Measurements from ENCODE around the gene FBXO39.

Gene FBXO39

DNA sequence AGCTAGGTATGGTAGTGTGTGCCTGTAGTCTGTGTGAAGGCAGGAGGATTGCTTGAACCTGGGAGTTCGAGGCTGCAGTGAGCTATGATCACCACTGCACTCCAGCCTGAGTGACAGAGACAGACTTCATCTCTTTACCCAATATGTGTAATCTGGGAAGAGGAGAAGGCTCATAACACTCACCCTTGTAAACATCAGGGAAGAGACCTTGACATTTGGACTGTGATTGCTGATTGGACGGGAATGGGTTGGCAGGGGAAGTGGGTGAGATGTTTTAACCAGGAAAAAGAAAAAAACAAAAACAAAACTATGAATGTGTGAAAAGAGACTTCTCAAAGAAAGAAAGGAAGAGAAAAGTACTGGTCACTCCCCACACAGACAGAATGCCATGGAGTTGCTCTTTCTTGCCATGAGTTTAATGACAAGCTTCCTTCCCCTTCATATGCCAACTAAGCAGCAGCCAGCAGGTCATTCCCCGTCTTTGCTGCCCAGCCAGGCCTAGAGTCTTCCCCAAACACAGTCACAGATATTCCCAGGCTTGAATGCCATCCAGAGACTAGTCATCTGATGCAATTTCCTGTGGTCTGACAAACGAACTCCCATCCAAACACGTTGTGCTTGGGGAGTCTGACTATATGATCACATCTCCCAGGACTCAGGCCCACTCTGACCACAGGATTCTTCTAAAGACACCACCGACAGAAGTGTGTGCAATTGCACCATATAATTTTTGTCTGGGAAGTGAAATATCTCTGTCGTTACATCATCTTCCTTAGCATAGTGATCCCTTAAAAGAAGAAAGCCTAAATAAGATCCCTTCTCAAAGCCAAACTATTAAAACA is 23.7 kb upstream of the FBXO39 start:
- H3K27me3 ChIP-seq (ENCODE audit: insufficient read depth, low read length, poor library complexity): no peaks in the 10 kb centered on the region
- H3K9ac ChIP-seq (ENCODE audit: low read length): no peak overlapping the region
- H3K18ac ChIP-seq (ENCODE audit: low read length): no peak overlapping the region
- no peak overlapping the region for H3K23ac ChIP-seq (ENCODE audit: low read length)
- no peak overlapping the region for H2BK120ac ChIP-seq (ENCODE audit: low read depth, low read length)
- H3K56ac ChIP-seq (ENCODE audit: low read length): peak overlapping the region; percentile 49
- H2AK5ac ChIP-seq (ENCODE audit: low read length): no peak overlapping the region
- peaks cover 2% of the 10 kb centered on the region for H3K4me1 ChIP-seq (ENCODE audit: control insufficient read depth, low read depth, low read length)
- H3K27ac ChIP-seq (ENCODE audit: low read depth, low read length): no peak overlapping the region
- DNase-seq: peak; percentile 36
- no peak overlapping the region for H2BK5ac ChIP-seq (ENCODE audit: low read length)
- no peak overlapping the region for H4K5ac ChIP-seq (ENCODE audit: low read length)
- no peak overlapping the region for H3K4ac ChIP-seq (ENCODE audit: low read depth, low read length)
- H3K36me3 ChIP-seq (ENCODE audit: control insufficient read depth, insufficient read depth, low read length): no peaks in the 10 kb centered on the region
- H3K79me1 ChIP-seq (ENCODE audit: low read length): no peaks in the 10 kb centered on the region
- no peak overlapping the region for H3K4me2 ChIP-seq (ENCODE audit: low read length)
- no peak overlapping the region for H4K8ac ChIP-seq (ENCODE audit: low read depth, low read length)
- WGBS (ENCODE audit: extremely low coverage, insufficient coverage, low lambda C conversion rate): no CpG with 5 or more reads among the region's 7 CpGs
- no peak overlapping the region for H3K4me3 ChIP-seq (ENCODE audit: low read length)
- no peaks in the 10 kb centered on the region for H3K79me2 ChIP-seq (ENCODE audit: control insufficient read depth, insufficient read depth, low read length)
- no peak overlapping the region for H2BK15ac ChIP-seq (replicated peaks; ENCODE audit: low read depth)

DNA sequence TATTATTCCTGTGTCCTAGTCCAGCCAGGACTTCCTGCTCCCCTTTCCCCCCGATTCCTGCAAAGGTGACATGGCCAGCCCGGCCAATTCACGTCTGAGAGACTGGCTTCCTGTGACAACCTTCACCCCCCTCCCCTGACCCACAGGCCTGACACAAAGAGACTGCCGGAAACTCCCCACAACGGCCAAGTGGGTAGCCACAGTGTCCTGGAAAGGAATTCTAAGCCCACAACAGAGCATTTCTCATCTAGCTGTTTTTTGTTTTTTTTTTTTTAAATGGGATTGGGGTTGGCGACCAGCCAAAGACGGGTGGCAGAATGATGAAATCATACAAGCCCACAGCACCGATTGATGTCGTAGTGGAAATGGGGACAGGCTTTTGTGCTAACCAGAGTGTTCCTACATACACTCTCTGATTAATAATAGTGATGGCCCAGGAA is 23.0 kb upstream of the FBXO39 start:
- Histone ChIP-seq H3K23ac (ENCODE audit: low read length) (peak overlapping the region; percentile 19), H2BK120ac (ENCODE audit: low read depth, low read length) (no peak overlapping the region), H3K79me1 (ENCODE audit: low read length) (no peaks in the 10 kb centered on the region), H2AK5ac (ENCODE audit: low read length) (no peak overlapping the region), H4K8ac (ENCODE audit: low read depth, low read length) (no peak overlapping the region), H3K4me2 (ENCODE audit: low read length) (no peak overlapping the region), H3K4me1 (ENCODE audit: control insufficient read depth, low read depth, low read length) (peaks cover 2% of the 10 kb centered on the region), H3K27ac (ENCODE audit: low read depth, low read length) (no peak overlapping the region), H2BK15ac (replicated peaks; ENCODE audit: low read depth) (no peak overlapping the region), H3K18ac (ENCODE audit: low read length) (no peak overlapping the region), H4K5ac (ENCODE audit: low read length) (no peak overlapping the region), H3K36me3 (ENCODE audit: control insufficient read depth, insufficient read depth, low read length) (no peaks in the 10 kb centered on the region), H3K4ac (ENCODE audit: low read depth, low read length) (no peak overlapping the region), H3K79me2 (ENCODE audit: control insufficient read depth, insufficient read depth, low read length) (no peaks in the 10 kb centered on the region), H3K4me3 (ENCODE audit: low read length) (no peak overlapping the region), H3K56ac (ENCODE audit: low read length) (peak overlapping the region; percentile 27), H3K27me3 (ENCODE audit: insufficient read depth, low read length, poor library complexity) (no peaks in the 10 kb centered on the region), H3K9ac (ENCODE audit: low read length) (no peak overlapping the region), H2BK5ac (ENCODE audit: low read length) (no peak overlapping the region)
- peak; percentile 26 for DNase-seq
- WGBS (ENCODE audit: extremely low coverage, insufficient coverage, low lambda C conversion rate): no CpG with 5 or more reads among the region's 9 CpGs

DNA sequence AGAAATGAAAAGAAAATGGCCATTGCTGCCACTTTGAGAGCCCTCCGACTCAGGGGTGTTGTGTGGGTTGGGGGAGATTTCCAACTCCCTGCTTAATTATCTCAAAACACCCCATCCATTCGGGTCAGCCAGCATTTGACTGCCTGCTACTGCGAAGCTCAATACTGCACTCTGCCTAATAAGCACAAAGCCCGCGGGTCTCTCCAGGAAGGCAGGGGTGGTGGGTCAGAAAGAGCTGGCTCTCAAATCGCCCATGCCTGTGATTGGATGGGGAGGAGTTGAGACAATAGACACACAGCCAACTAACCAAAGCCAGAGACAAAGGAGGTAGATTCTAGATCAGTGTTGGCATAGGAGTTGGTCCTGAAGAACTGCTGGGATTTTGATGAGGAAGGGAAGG is 22.5 kb upstream of the FBXO39 start:
- Histone ChIP-seq H3K79me1 (ENCODE audit: low read length) (no peaks in the 10 kb centered on the region), H3K79me2 (ENCODE audit: control insufficient read depth, insufficient read depth, low read length) (no peaks in the 10 kb centered on the region), H4K5ac (ENCODE audit: low read length) (no peak overlapping the region), H2BK5ac (ENCODE audit: low read length) (no peak overlapping the region), H3K4me3 (ENCODE audit: low read length) (no peak overlapping the region), H3K56ac (ENCODE audit: low read length) (no peak overlapping the region), H4K8ac (ENCODE audit: low read depth, low read length) (no peak overlapping the region), H3K27ac (ENCODE audit: low read depth, low read length) (no peak overlapping the region), H3K4ac (ENCODE audit: low read depth, low read length) (no peak overlapping the region), H2BK15ac (replicated peaks; ENCODE audit: low read depth) (no peak overlapping the region), H3K36me3 (ENCODE audit: control insufficient read depth, insufficient read depth, low read length) (no peaks in the 10 kb centered on the region), H3K18ac (ENCODE audit: low read length) (no peak overlapping the region), H2AK5ac (ENCODE audit: low read length) (no peak overlapping the region), H3K4me2 (ENCODE audit: low read length) (no peak overlapping the region), H3K27me3 (ENCODE audit: insufficient read depth, low read length, poor library complexity) (no peaks in the 10 kb centered on the region), H3K23ac (ENCODE audit: low read length) (no peak overlapping the region), H3K9ac (ENCODE audit: low read length) (no peak overlapping the region), H3K4me1 (ENCODE audit: control insufficient read depth, low read depth, low read length) (peaks cover 2% of the 10 kb centered on the region), H2BK120ac (ENCODE audit: low read depth, low read length) (no peak overlapping the region)
- WGBS (ENCODE audit: extremely low coverage, insufficient coverage, low lambda C conversion rate): no CpG with 5 or more reads among the region's 6 CpGs
- DNase-seq: no peak

DNA sequence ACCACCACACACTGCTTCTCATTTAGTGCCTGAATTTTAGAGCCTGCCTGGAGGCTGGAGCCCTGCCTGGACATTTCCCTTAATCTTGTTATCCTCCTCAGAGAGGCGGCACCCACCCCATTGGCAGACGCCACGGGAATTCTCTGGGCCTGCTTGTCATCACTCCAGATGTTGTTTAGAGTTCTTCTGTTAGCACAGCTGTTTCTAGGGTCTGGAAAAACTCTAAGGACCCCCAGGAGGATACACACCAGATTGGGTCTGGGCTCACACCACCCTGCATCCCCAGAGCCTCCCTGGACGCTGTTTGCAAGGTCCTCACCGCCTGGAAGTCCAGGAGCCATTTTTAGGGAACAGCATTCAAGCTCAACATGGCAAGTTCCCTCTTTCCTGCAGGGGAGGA is 20.7 kb upstream of the FBXO39 start:
- Histone ChIP-seq H2AK5ac (ENCODE audit: low read length) (no peak overlapping the region), H3K79me2 (ENCODE audit: control insufficient read depth, insufficient read depth, low read length) (no peaks in the 10 kb centered on the region), H3K56ac (ENCODE audit: low read length) (no peak overlapping the region), H3K9ac (ENCODE audit: low read length) (no peak overlapping the region), H3K4me3 (ENCODE audit: low read length) (no peak overlapping the region), H3K18ac (ENCODE audit: low read length) (no peak overlapping the region), H3K4me1 (ENCODE audit: control insufficient read depth, low read depth, low read length) (peaks cover 2% of the 10 kb centered on the region), H3K79me1 (ENCODE audit: low read length) (no peaks in the 10 kb centered on the region), H4K8ac (ENCODE audit: low read depth, low read length) (no peak overlapping the region), H3K27ac (ENCODE audit: low read depth, low read length) (no peak overlapping the region), H2BK15ac (replicated peaks; ENCODE audit: low read depth) (no peak overlapping the region), H3K27me3 (ENCODE audit: insufficient read depth, low read length, poor library complexity) (no peaks in the 10 kb centered on the region), H3K4me2 (ENCODE audit: low read length) (no peak overlapping the region), H2BK5ac (ENCODE audit: low read length) (no peak overlapping the region), H3K4ac (ENCODE audit: low read depth, low read length) (no peak overlapping the region), H4K5ac (ENCODE audit: low read length) (no peak overlapping the region), H2BK120ac (ENCODE audit: low read depth, low read length) (no peak overlapping the region), H3K23ac (ENCODE audit: low read length) (no peak overlapping the region), H3K36me3 (ENCODE audit: control insufficient read depth, insufficient read depth, low read length) (no peaks in the 10 kb centered on the region)
- no CpG with 5 or more reads among the region's 5 CpGs for WGBS (ENCODE audit: extremely low coverage, insufficient coverage, low lambda C conversion rate)
- no peak for DNase-seq

DNA sequence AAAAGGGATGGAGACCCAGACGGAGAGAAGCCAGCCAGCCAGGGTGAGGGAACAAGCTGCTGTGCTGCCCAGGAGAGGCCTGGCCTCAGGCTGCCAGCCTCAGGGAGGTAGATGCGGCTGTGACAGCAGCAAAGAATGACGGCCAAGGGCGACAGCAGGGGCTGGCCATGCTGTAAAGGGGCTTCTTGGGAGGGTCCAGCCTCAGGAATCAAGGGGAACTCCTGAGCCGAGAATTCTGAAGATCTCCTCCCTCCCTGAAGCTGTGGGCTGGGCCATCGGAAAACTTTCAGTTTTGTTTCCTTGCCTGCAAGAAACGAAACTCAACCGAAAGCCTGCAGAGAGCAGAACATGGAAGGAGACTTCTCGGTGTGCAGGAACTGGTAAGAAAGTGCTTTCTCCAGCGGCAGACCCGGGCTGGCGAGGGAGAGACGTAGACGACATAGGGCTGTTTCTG is 20.3 kb upstream of the FBXO39 start, which contains the start of gene XAF1:
Gene XAF1, plus strand, starts transcription at position 316 of the 454 bp plus-strand sequence. Its CDS starts 33 bp downstream, at position 349.
- H4K8ac ChIP-seq (ENCODE audit: low read depth, low read length): no peak within 1 kb of the TSS
- H3K9ac ChIP-seq (ENCODE audit: low read length): no peak within 1 kb of the TSS
- H2BK15ac ChIP-seq (replicated peaks; ENCODE audit: low read depth): no peak within 1 kb of the TSS
- H3K79me2 ChIP-seq (ENCODE audit: control insufficient read depth, insufficient read depth, low read length): no peaks in the 10 kb centered on the region
- H3K4me3 ChIP-seq (ENCODE audit: low read length): no peak within 1 kb of the TSS
- no peak within 1 kb of the TSS for H2BK5ac ChIP-seq (ENCODE audit: low read length)
- H3K56ac ChIP-seq (ENCODE audit: low read length): no peak within 1 kb of the TSS
- peaks cover 2% of the 10 kb centered on the region for H3K4me1 ChIP-seq (ENCODE audit: control insufficient read depth, low read depth, low read length)
- WGBS (ENCODE audit: extremely low coverage, insufficient coverage, low lambda C conversion rate): no CpG with 5 or more reads among the region's 14 CpGs
- H3K4me2 ChIP-seq (ENCODE audit: low read length): no peak within 1 kb of the TSS
- H3K27ac ChIP-seq (ENCODE audit: low read depth, low read length): no peak within 1 kb of the TSS
- no peak within 1 kb of the TSS for H2AK5ac ChIP-seq (ENCODE audit: low read length)
- no peak within 1 kb of the TSS for H3K23ac ChIP-seq (ENCODE audit: low read length)
- no peak within 1 kb of the TSS for H2BK120ac ChIP-seq (ENCODE audit: low read depth, low read length)
- no peaks in the 10 kb centered on the region for H3K79me1 ChIP-seq (ENCODE audit: low read length)
- no peak within 1 kb of the TSS for H3K4ac ChIP-seq (ENCODE audit: low read depth, low read length)
- no peak for DNase-seq
- H3K27me3 ChIP-seq (ENCODE audit: insufficient read depth, low read length, poor library complexity): no peaks in the 10 kb centered on the region
- H3K36me3 ChIP-seq (ENCODE audit: control insufficient read depth, insufficient read depth, low read length): no peaks in the 10 kb centered on the region
- no peak within 1 kb of the TSS for H3K18ac ChIP-seq (ENCODE audit: low read length)
- H4K5ac ChIP-seq (ENCODE audit: low read length): no peak within 1 kb of the TSS

All from mesendoderm (in vitro differentiated cells).